Activated naive CD4-positive, alpha-beta T cell treated with anti-CD3 and anti-CD28 coated beads for 36 hours (primary cell): ENCODE data around the gene HES5. TPM values are rescaled to one million over a fixed set of nuclear protein-coding genes. Genes with fewer than 3 reads are reported as not detected.

ENCODE experiments used
- CTCF ChIA-PET: fragments of 350-600 bp; sonication (Branson Sonifier 250); formaldehyde crosslinking; loops from one replicate; lab custom pipeline; 2021; ENCODE audit warnings: antibody characterized with exemption; lab: Charles Lee
- DNase-seq: peaks from one replicate; pipeline ENCODE4 v3.0.0-alpha.2; 2020
- H3K27ac Mint-ChIP-seq: one replicate; pipeline ENCODE4 v1.8.0; 2021; ENCODE audit warnings: mild to moderate bottlenecking, mixed read lengths
- H3K27me3 Mint-ChIP-seq: one replicate; pipeline ENCODE4 v1.8.0; 2021; ENCODE audit warnings: low read depth, mixed read lengths
- H3K36me3 Mint-ChIP-seq: one replicate; pipeline ENCODE4 v1.8.0; 2021; ENCODE audit warnings: low read depth, mixed read lengths
- H3K4me1 Mint-ChIP-seq: one replicate; pipeline ENCODE4 v1.8.0; 2021; ENCODE audit warnings: low read depth, mixed read lengths
- H3K4me3 Mint-ChIP-seq: one replicate; pipeline ENCODE4 v1.8.0; 2021; ENCODE audit warnings: mild to moderate bottlenecking, moderate library complexity, mixed read lengths
- H3K9me3 Mint-ChIP-seq: one replicate; pipeline ENCODE4 v1.8.0; 2021; ENCODE audit warnings: mixed read lengths
- intact Hi-C: fragments of 100-400 bp; cut with micrococcal nuclease; formaldehyde crosslinking; loops from one replicate; pipeline ENCODE4 v1.15.1; 2023
- total RNA-seq, 2 experiments: library from RNA; stranded (reverse); gene quantifications; one replicate each; pipeline ENCODE4 v1.2.3, GENCODE V29; 2021

Gene HES5
- total RNA-seq, 2 experiments from 2014 or later = not detected

DNA sequence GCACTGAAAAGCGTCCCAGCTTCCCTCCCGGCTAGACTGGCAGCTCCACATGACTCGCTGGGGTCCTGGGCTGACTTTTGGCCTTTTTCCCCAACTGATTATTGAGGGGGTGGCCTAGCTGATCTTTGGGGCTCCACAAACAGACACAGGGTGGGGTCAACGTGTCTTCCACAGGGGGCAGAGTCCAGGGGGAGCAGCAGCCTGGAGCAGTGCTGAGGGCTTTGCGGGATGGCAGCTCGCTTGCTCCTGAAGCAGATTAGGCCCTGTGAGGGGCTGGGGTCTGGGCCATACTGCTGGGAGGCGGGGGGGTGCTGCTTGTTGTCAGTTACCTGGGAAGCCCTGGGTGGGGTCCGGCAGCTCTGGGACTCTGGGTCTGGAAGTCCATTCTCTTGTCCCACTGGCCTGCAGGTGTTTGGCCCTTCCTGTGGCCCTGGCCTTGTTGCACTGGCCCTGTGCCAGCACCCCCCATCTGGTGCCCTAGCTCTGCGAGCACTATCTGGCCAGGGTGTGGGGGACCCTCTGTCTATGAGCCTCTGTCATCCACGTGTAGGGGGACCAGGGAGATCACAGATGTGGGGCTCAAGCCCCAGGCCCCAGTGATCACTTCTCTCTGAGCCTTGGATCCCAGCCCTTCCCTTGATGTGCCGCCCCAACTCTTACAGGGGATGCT lies 12.3 kb upstream of the HES5 start:
- Mint-ChIP-seq H3K27me3 (no peaks in the 10 kb centered on the region), H3K9me3 (no peaks in the 10 kb centered on the region), H3K4me1 (peaks cover 7% of the 10 kb centered on the region), H3K36me3 (no peaks in the 10 kb centered on the region), H3K27ac (no peak overlapping the region), H3K4me3 (no peak overlapping the region)
- DNase-seq = no peak
- intact Hi-C loops = no loop called here
- CTCF ChIA-PET = interaction anchor here (1.6 kb wide), 1 partner anchor 127 kb away, joined by 4 read pairs; no protein-coding TSS in a partner anchor

DNA sequence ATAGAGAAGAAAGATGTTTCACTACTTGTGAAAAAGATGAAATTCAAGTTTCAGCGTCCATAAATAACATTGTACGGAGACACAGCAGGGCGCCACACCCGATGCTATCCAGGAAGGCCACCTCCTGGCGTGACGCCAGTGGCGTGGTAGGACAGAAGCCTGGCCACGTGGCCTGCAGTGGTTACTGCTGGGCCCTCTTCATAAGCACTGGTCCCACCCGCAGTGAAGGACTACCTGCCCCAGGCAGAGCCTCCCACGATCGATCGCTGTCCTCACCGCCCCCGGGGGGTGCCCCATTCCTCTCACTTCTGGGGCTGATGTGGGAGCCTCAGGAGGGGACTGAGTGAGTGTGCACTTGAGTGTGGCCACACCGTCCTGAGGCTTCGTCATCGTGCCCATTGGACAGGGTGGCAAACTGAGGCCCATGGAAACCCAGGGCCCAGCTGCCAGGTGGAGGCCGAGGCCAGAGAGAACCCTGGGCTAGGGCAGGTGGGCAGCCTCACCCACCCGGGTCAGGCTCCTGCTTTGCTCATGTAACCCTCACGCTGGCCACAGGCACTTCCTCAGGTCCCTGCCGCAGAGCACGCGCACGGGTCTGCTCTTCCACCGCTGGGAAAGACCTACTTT lies 11.7 kb upstream of the HES5 start:
- H3K27me3 Mint-ChIP-seq = no peaks in the 10 kb centered on the region
- CTCF ChIA-PET = interaction anchor here (1.6 kb wide), 1 partner anchor 126 kb away, joined by 4 read pairs; no protein-coding TSS in a partner anchor
- no peak overlapping the region for H3K4me3 Mint-ChIP-seq
- no peaks in the 10 kb centered on the region for H3K9me3 Mint-ChIP-seq
- no peaks in the 10 kb centered on the region for H3K36me3 Mint-ChIP-seq
- intact Hi-C loops = no loop called here
- no peak for DNase-seq
- peaks cover 7% of the 10 kb centered on the region for H3K4me1 Mint-ChIP-seq
- no peak overlapping the region for H3K27ac Mint-ChIP-seq

DNA sequence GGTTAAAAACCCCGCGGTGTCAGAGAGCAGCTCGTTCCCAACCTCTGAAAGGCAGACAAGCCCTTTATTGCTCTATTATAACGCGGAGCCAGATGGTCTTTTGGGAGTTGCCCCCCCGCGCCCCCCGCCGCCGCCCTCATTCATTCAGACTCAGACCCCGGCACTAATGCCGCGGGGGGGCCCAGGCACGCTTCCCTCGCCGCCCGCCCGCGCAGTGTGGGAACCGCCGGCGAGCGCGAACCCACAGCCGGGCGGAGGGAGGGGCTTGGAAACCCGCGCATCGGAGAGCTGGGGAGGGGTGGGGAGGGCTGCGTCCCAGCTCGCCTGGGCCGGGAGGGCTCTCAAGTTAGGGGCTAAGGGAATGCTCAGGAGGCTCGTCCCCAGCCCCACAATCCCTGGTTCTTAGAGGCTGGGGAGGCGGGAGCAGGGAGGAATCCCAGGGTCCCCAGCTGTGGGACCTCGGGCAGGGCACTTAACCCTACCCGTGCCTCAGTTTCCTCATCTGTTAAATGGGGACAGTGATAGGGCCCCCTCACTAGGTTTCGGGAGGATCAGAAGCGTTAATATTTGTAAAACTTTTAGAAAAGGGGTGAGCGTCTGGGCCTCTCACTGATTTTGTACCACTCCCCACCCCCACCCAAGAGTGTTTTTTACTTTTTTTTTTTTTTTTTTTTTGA lies 10.9 kb upstream of the HES5 start:
- DNase-seq = no peak
- intact Hi-C loops = no loop called here
- H3K4me1 Mint-ChIP-seq = peaks cover 7% of the 10 kb centered on the region
- H3K36me3 Mint-ChIP-seq = no peaks in the 10 kb centered on the region
- no peak overlapping the region for H3K27ac Mint-ChIP-seq
- no peak overlapping the region for H3K4me3 Mint-ChIP-seq
- CTCF ChIA-PET = no interaction called here
- H3K9me3 Mint-ChIP-seq = no peaks in the 10 kb centered on the region
- H3K27me3 Mint-ChIP-seq = no peaks in the 10 kb centered on the region

DNA sequence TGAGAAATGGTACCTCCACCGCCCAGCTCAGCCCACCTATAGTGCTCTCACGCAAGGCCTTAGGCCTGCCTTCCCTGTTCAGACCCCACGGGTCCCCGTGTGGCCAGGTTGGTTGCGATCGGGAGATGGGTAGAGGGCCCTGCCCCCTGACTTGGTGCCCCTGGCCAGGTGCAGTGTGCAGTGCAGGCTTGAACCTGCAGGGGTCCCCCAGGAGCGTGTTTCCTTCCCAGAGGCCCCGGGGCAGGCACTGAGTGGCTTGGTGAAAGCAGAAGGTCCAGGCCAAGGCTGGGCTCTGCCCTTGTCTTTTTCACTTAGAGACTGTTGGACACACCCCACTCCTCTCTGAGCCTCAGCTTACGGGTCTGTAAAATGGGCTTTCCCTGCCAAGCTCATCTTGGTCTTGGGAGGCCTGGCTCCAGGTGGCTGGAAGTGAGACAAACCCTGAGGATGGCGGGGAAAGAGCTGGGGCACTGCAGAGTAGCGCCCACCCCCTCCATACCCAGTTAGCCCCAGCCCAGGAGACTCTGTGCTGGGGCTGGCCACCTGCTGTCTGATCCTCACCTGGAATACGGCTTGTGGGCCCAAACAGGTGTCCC lies 9.3 kb upstream of the HES5 start:
- CTCF ChIA-PET = interaction anchor here (1.5 to 1.9 kb wide), 2 partner anchors 9 to 22 kb away, joined by 3 to 4 read pairs; partner anchors contain the start of gene HES5
- H3K36me3 Mint-ChIP-seq = no peaks in the 10 kb centered on the region
- H3K27me3 Mint-ChIP-seq = no peaks in the 10 kb centered on the region
- H3K9me3 Mint-ChIP-seq = no peaks in the 10 kb centered on the region
- no peak overlapping the region for H3K27ac Mint-ChIP-seq
- peak; percentile 52 for DNase-seq
- peaks cover 2% of the 10 kb centered on the region for H3K4me1 Mint-ChIP-seq
- no peak overlapping the region for H3K4me3 Mint-ChIP-seq
- intact Hi-C loops = no loop called here

DNA sequence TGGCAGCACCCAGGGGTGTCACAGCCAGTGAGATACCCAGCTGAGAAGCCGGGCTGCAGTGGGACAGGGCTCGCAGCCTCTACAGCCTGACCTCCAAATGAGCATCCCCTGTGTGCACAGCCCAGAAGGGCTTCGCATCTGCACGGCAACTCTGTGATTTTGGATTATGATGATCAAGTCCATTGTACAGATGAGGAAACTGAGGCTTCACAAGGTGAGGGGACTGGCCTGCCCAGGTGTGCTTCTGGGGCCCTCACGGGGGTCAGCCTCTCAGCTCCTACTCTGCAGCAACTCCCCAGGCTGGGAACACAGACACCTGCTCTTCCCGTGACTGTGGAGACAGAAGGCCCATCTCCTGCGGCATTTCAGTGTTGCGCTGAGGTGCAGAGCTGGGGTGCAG lies 8.8 kb upstream of the HES5 start:
- DNase-seq = no peak
- intact Hi-C loops = no loop called here
- H3K27me3 Mint-ChIP-seq = no peaks in the 10 kb centered on the region
- H3K9me3 Mint-ChIP-seq = no peaks in the 10 kb centered on the region
- no peaks in the 10 kb centered on the region for H3K36me3 Mint-ChIP-seq
- CTCF ChIA-PET = interaction anchor here (1.5 to 1.9 kb wide), 2 partner anchors 9 to 23 kb away, joined by 3 to 4 read pairs; partner anchors contain the start of gene HES5
- H3K27ac Mint-ChIP-seq = no peak overlapping the region
- peaks cover 2% of the 10 kb centered on the region for H3K4me1 Mint-ChIP-seq
- H3K4me3 Mint-ChIP-seq = no peak overlapping the region

DNA sequence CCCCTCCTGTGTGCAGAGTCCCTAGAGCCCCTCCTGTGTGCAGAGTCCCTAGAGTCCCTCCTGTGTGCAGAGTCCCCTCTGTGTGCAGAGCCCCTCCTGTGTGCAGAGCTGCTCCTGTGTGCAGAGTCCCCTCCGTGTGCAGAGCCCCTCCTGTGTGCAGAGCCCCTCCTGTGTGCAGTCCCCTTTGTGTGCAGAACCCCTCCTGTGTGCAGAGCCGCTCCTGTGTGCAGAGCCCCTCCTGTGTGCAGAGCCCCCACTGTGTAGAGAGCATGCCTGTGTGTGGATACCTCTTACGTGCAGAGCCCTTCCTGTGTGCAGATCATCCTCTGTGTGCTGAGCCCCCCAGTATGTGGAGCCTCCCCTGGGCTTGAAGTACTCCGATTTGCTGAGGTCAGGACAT lies 8.3 kb upstream of the HES5 start:
- no peak overlapping the region for H3K4me3 Mint-ChIP-seq
- no peak overlapping the region for H3K27ac Mint-ChIP-seq
- CTCF ChIA-PET = interaction anchor here (1.9 kb wide), 1 partner anchor 23 kb away, joined by 4 read pairs; no protein-coding TSS in a partner anchor
- peaks cover 2% of the 10 kb centered on the region for H3K4me1 Mint-ChIP-seq
- H3K36me3 Mint-ChIP-seq = no peaks in the 10 kb centered on the region
- no peak for DNase-seq
- H3K27me3 Mint-ChIP-seq = no peaks in the 10 kb centered on the region
- intact Hi-C loops = no loop called here
- H3K9me3 Mint-ChIP-seq = no peaks in the 10 kb centered on the region

DNA sequence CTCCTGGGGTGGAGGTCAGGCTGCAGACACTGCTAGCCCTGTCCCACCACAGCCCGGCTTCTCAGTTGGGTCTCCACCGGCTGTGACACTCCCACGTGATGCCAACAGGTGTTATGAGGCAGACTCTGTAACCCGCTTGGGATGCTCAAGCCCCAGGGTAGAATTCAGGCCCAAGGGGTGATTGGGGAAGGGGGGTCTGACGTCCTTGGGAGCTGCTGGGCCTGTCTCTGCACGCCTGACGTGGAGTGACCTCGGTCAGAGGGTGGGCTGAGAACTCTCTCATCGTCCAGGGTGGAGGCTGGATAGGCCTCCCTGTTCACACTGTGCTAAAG lies 7.7 kb upstream of the HES5 start:
- CTCF ChIA-PET = no interaction called here
- Mint-ChIP-seq H3K36me3 (no peaks in the 10 kb centered on the region), H3K27ac (no peak overlapping the region), H3K4me1 (peaks cover 2% of the 10 kb centered on the region), H3K9me3 (no peaks in the 10 kb centered on the region), H3K4me3 (no peak overlapping the region), H3K27me3 (no peaks in the 10 kb centered on the region)
- intact Hi-C loops = no loop called here
- no peak for DNase-seq

DNA sequence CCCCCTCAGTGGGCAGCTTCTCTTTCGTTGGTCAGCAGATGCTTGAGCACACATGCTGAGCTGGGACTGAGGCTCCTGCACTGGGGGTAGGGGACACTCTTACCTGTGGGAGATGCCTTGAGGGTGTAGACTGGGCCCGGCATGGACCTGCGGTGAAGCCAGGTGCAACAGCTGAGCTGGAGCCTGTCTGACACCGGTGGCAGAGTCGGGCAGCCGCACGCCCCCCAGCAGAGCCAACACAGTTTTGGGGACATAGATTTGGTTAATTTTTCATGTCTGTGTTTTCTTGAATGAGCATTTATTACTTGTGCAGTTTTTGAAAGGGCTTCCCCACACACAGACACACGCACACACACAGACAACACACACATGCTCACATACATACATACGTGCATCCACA lies 5.9 kb upstream of the HES5 start:
- intact Hi-C loops = no loop called here
- H3K4me3 Mint-ChIP-seq = no peak overlapping the region
- no peaks in the 10 kb centered on the region for H3K9me3 Mint-ChIP-seq
- H3K36me3 Mint-ChIP-seq = no peaks in the 10 kb centered on the region
- CTCF ChIA-PET = no interaction called here
- no peak overlapping the region for H3K27ac Mint-ChIP-seq
- no peak for DNase-seq
- peaks cover under 1% of the 10 kb centered on the region for H3K4me1 Mint-ChIP-seq
- H3K27me3 Mint-ChIP-seq = peaks cover 7% of the 10 kb centered on the region

DNA sequence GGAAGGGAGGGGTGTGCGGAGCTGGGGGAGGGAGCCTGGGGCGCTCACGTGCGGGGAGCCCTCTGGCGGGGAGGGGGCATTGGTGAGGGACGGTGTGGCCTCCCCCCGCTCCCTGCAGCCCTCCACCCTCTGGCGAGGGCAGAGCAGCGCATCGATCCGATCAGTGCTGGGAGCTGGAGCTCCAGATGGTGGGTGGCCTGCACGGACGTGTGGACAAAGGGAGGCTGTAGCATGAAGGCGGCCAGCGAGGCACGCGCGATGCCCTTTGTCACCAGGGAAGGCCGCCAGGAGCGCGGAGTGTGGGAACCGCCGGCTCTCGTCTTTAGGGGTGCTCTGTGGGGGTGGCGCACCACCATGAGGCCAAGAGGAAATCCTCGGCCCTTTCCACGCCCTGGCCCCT lies 5.4 kb upstream of the HES5 start:
- Mint-ChIP-seq H3K9me3 (no peaks in the 10 kb centered on the region), H3K27ac (no peak overlapping the region), H3K4me3 (no peak overlapping the region), H3K36me3 (no peaks in the 10 kb centered on the region), H3K27me3 (peaks cover 9% of the 10 kb centered on the region), H3K4me1 (peaks cover 5% of the 10 kb centered on the region)
- no peak for DNase-seq
- intact Hi-C loops = no loop called here
- CTCF ChIA-PET = no interaction called here

DNA sequence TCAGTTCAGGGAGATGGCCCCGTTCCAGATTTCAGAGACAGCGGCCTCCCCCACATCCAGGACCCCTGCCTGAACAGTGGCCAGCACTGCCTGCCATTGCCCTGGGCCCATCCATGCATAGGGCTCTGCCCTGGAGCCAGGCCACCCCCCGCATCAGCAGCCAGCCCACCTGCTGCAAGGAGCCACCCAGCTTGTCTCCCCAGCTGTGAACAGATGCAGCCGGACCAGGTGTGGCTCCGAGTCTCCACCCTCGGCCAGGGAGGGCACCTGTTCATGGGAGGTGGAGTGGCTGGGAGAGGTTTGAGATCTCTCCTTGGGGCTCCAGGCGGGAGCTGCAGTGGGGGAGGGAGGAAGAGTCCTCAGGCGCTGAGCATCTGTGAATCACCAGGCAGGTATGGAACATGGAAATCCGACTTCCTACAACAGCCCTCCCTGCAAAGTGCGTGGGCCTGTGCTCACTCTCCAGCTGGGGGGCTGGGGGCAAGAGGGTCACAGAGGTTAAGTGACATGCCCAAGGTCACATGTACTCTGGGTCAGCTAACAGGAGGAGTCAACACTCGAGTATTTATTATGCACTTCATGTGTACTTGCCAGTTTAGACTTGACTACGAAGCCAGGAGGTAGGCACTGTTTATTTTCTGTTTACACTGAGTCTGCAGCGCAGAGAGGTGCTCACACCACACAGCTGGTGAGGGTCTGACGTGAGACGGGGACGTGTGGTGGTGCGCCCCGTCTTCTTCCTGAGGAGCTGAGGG lies 4.8 kb upstream of the HES5 start:
- intact Hi-C loops = no loop called here
- DNase-seq = no peak
- H3K27me3 Mint-ChIP-seq = peaks cover 9% of the 10 kb centered on the region
- no peak overlapping the region for H3K4me3 Mint-ChIP-seq
- no peaks in the 10 kb centered on the region for H3K9me3 Mint-ChIP-seq
- CTCF ChIA-PET = interaction anchor here (1.1 kb wide), 1 partner anchor 11 kb away, joined by 3 read pairs; no protein-coding TSS in a partner anchor
- peaks cover 5% of the 10 kb centered on the region for H3K4me1 Mint-ChIP-seq
- H3K36me3 Mint-ChIP-seq = no peaks in the 10 kb centered on the region
- H3K27ac Mint-ChIP-seq = no peak overlapping the region

DNA sequence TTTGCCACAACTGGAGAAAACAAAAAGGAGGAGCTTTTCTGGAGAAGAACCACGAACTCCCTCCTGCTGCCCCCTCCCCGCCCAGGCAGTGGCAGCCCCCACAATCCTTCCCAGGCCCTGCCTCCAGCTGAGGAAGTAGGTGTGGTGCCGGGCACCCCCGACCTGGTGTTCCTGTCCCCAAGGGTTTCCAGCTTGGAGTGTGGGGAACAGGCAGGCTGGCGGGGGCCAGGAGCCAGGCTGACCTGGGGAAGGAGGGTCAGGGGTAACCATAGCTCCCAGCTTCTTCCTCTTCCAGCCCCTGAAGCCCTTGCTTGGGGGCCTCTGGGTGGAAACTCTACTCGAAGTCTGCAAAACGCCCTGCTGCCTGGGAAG lies 4.2 kb upstream of the HES5 start:
- H3K9me3 Mint-ChIP-seq = no peaks in the 10 kb centered on the region
- H3K4me1 Mint-ChIP-seq = peaks cover 5% of the 10 kb centered on the region
- H3K4me3 Mint-ChIP-seq = no peak overlapping the region
- CTCF ChIA-PET = interaction anchor here (0.6 to 1.1 kb wide), 2 partner anchors 10 to 19 kb away, joined by 3 read pairs; no protein-coding TSS in a partner anchor
- intact Hi-C loops = no loop called here
- no peaks in the 10 kb centered on the region for H3K36me3 Mint-ChIP-seq
- peaks cover 9% of the 10 kb centered on the region for H3K27me3 Mint-ChIP-seq
- DNase-seq = no peak
- no peak overlapping the region for H3K27ac Mint-ChIP-seq

DNA sequence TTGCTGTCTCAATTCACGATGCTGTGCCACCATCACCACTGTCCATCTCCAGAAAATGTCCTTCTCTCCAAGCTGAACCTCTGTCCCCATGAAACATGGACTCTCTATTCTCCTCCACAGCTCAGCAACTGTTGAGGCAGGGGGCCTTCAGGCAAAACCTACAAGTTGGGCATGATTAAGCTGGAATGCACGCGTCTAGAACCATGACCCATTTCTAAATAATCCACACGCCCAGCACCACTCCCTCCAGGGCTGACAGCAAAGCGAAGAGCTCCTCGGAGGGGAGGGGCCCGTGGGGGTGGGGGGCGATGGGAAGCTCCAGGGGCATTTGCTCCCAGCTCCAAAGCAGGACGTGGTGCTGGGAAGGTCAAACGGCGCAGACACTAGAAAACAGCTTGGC lies 3.3 kb upstream of the HES5 start:
- Mint-ChIP-seq H3K27me3 (peaks cover 9% of the 10 kb centered on the region), H3K27ac (no peak overlapping the region), H3K4me3 (no peak overlapping the region), H3K36me3 (no peaks in the 10 kb centered on the region), H3K9me3 (no peaks in the 10 kb centered on the region), H3K4me1 (peaks cover 11% of the 10 kb centered on the region)
- no peak for DNase-seq
- CTCF ChIA-PET = no interaction called here
- intact Hi-C loops = no loop called here
